ENCODE results near the gene SAG.

The SAG gene

GRCh38 chr2:233363744-233364235 lies 56.2 kb downstream of the SAG start:
- H3K27ac Mint-ChIP-seq: no peak overlapping the region

GRCh38 chr2:233365861-233366520 lies 58.4 kb downstream of the SAG start:
- Mint-ChIP-seq H3K9me3 (peaks cover 6% of the 10 kb centered on the region), H3K27ac (no peak overlapping the region), H3K36me3 (ENCODE audit: low read depth) (peaks cover 32% of the 10 kb centered on the region), H3K27me3 (ENCODE audit: low read depth) (no peaks in the 10 kb centered on the region), H3K4me3 (no peak overlapping the region), H3K4me1 (peaks cover 21% of the 10 kb centered on the region)
- no peak for TF ChIP-seq CTCF (IDR thresholded peaks at IDR 0.05; ENCODE audit: unreplicated experiment in 3 of 3)

More at GRCh38 chr2:233363744-233364235, 56.2 kb downstream of the SAG start:
- Mint-ChIP-seq H3K4me1 (peaks cover 26% of the 10 kb centered on the region), H3K27me3 (ENCODE audit: low read depth) (no peaks in the 10 kb centered on the region), H3K9me3 (peaks cover 6% of the 10 kb centered on the region), H3K4me3 (no peak overlapping the region), H3K36me3 (ENCODE audit: low read depth) (peaks cover 37% of the 10 kb centered on the region)
- TF ChIP-seq CTCF (IDR thresholded peaks at IDR 0.05; ENCODE audit: unreplicated experiment in 3 of 3): no peak

GRCh38 chr2:233367586-233367985 lies 60.0 kb downstream of the SAG start:
- Mint-ChIP-seq H3K36me3 (ENCODE audit: low read depth) (peaks cover 31% of the 10 kb centered on the region), H3K27me3 (ENCODE audit: low read depth) (no peaks in the 10 kb centered on the region), H3K4me1 (peaks cover 26% of the 10 kb centered on the region), H3K27ac (no peak overlapping the region), H3K9me3 (peaks cover 4% of the 10 kb centered on the region), H3K4me3 (no peak overlapping the region)
- no peak for TF ChIP-seq CTCF (IDR thresholded peaks at IDR 0.05; ENCODE audit: unreplicated experiment in 3 of 3)

GRCh38 chr2:233368756-233369155 lies 61.1 kb downstream of the SAG start:
- Mint-ChIP-seq H3K9me3 (peaks cover under 1% of the 10 kb centered on the region), H3K4me1 (peaks cover 37% of the 10 kb centered on the region), H3K4me3 (no peak overlapping the region), H3K27ac (peak overlapping the region in 2 of 3 experiments; percentile 13 to 43), H3K36me3 (ENCODE audit: low read depth) (peaks cover 29% of the 10 kb centered on the region), H3K27me3 (ENCODE audit: low read depth) (no peaks in the 10 kb centered on the region)
- TF ChIP-seq CTCF (IDR thresholded peaks at IDR 0.05; ENCODE audit: unreplicated experiment in 3 of 3): no peak

- Mint-ChIP-seq H3K27ac (peak overlapping the region; percentile 43 to 84 (median 44)), H3K36me3 (ENCODE audit: low read depth) (peaks cover 23% of the 10 kb centered on the region), H3K27me3 (ENCODE audit: low read depth) (no peaks in the 10 kb centered on the region), H3K9me3 (no peaks in the 10 kb centered on the region), H3K4me3 (no peak overlapping the region), H3K4me1 (peaks cover 37% of the 10 kb centered on the region)
- no peak for TF ChIP-seq CTCF (IDR thresholded peaks at IDR 0.05; ENCODE audit: unreplicated experiment in 3 of 3)
These were observed 61.8 kb downstream of the SAG start for GRCh38 chr2:233369462-233369861.

All from nephron (organoid).